CD4-positive, alpha-beta T cell treated with Interleukin-15 for 4 hours (primary cell): ENCODE measurements around the gene WDR76.

ENCODE experiments used
- DNase-seq: peaks from one replicate; pipeline ENCODE4 v3.0.0-alpha.2; 2020; ENCODE audit warnings: low spot score

Gene WDR76

DNA sequence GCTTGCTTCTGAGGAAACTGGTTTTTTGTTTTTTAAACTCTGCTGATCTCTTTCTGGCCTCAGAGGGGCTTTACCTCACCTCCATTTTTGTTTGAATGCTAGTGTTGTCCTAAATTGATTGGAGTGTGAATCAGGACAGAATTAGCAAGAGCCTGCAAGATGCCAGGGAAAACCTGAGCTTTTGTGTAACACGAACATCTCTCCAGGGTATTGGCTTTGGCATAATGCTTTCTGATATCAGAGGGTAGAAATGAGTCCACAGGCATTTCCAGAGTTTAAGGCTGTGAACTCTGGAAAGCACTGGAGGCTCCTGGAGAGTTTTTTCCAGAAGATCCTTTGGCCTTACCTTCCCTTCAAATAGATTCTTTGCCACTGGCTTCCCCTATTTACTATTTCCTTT, 87.1 kb downstream of the WDR76 start:
- no peak for DNase-seq

DNA sequence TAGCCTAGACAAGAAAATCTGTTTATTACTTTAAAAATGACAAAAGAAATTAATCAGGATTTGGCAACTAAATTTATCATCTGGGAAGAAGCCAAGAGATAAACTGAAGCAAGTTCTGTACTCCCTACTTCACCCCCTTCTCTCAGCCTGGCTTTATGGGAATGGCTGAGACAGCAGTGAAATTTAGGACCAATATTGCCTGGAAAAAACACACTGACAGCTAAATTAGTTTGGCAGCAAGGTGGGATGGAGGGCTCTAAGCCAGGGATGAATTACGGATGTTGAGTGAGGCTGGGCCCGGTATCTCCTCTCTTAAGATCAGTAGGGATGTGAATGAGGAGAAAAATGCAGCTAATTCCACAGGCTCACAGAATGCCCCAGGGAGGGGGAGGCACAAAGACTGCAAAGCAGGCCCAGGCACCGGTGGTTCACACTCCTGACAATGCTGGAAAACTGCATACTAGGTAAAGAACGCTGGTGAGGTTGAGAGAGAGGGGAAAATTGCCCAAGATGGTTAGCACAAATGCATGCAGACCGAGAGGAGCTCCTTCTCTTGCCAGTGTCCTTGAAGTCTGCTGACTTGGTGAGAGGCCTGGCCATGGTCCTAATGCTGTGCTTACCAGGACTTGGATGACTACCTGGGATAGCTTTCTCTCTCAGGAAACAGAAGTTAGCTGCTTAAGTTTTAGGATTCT, 89.0 kb downstream of the WDR76 start:
- no peak for DNase-seq

DNA sequence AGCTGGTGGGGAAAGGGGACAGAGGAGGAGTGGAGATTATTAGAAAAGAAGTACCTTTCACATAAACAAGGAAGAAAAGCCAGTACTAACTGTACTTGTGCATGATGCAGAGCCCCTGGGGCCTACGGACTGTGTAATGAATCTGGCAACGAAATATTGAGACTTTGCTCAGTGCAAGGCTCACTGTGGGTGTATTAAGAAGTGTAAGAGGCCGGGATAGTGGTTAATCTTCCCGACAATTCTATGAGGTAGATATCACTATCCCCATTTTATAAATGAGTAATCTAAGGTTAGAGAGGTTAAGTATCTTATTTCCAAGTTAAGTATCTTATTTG, 89.5 kb downstream of the WDR76 start:
- DNase-seq: no peak
